Epidermal melanocyte (primary cell): ENCODE results near the gene IPO13.

ENCODE experiments used
- DNase-seq: peaks from one replicate; pipeline ENCODE4 v3.0.0; 2011; ENCODE audit warnings: low spot score; ENCODE audit not compliant: insufficient read length

IPO13 gene

GRCh38 chr1:44010935-44011471, 64.3 kb downstream of the IPO13 start:
- DNase-seq, result no peak

GRCh38 chr1:44012404-44012803, 65.7 kb downstream of the IPO13 start:
- DNase-seq, result no peak

GRCh38 chr1:44012941-44013609, 66.3 kb downstream of the IPO13 start:
- no peak for DNase-seq

GRCh38 chr1:44013949-44014348, 67.2 kb downstream of the IPO13 start:
- DNase-seq, result no peak

GRCh38 chr1:44014365-44015104, 67.8 kb downstream of the IPO13 start:
- peak; percentile 9 for DNase-seq

GRCh38 chr1:44015206-44015605, 68.5 kb downstream of the IPO13 start:
- peak; percentile 7 for DNase-seq

GRCh38 chr1:44016041-44016889, 69.5 kb downstream of the IPO13 start:
- no peak for DNase-seq

GRCh38 chr1:44016890-44017400, 70.2 kb downstream of the IPO13 start:
- DNase-seq, result peak; percentile 0
